SU-DHL-6 (cell line): ENCODE results near the gene ALK.

ENCODE experiments used
- EZH2phosphoT487 ChIP-seq: fragments of 200-600 bp; sonication (generic), shearing (Covaris generic); conservative IDR thresholded peaks from 2 replicates; pipeline ENCODE4 v1.6.1; 2018; ENCODE audit warnings: mild to moderate bottlenecking, antibody characterized with exemption, low read length, moderate library complexity, mixed read lengths
- TF ChIP-seq, protein P1 (sequence below): fragments of 200-600 bp; sonication (generic); IDR thresholded peaks from one replicate; pipeline ENCODE4 v1.5.1; 2017; ENCODE audit warnings: antibody characterized with exemption, mild to moderate bottlenecking, low read length, moderate library complexity; ENCODE audit not compliant: insufficient read depth, poor library complexity, severe bottlenecking

GRCh38 chr2:29293830-29294438 is 627.5 kb downstream of the ALK start:
- TF ChIP-seq, protein P1, sequence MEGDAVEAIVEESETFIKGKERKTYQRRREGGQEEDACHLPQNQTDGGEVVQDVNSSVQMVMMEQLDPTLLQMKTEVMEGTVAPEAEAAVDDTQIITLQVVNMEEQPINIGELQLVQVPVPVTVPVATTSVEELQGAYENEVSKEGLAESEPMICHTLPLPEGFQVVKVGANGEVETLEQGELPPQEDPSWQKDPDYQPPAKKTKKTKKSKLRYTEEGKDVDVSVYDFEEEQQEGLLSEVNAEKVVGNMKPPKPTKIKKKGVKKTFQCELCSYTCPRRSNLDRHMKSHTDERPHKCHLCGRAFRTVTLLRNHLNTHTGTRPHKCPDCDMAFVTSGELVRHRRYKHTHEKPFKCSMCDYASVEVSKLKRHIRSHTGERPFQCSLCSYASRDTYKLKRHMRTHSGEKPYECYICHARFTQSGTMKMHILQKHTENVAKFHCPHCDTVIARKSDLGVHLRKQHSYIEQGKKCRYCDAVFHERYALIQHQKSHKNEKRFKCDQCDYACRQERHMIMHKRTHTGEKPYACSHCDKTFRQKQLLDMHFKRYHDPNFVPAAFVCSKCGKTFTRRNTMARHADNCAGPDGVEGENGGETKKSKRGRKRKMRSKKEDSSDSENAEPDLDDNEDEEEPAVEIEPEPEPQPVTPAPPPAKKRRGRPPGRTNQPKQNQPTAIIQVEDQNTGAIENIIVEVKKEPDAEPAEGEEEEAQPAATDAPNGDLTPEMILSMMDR: no peak
- no peak for TF ChIP-seq EZH2phosphoT487
